Mesendoderm (in vitro differentiated cells): ENCODE data around the gene NUDT16.
"Not testable (repeated sequence)": the region's sequence is repeated elsewhere in the genome, so short reads cannot be mapped to it uniquely, and the experiment has no call there.

Experiments used
- DNase-seq: peaks from one replicate; pipeline ENCODE4 v3.0.0; 2013
- H2AK5ac ChIP-seq: 2 replicates; pipeline ENCODE4 v1.6.1; 2013; ENCODE audit warnings: low read length, inconsistent platforms
- H2BK120ac ChIP-seq: 2 replicates; pipeline ENCODE4 v1.6.1; 2013; ENCODE audit warnings: low read depth, mild to moderate bottlenecking, low read length, moderate library complexity, mixed read lengths
- H2BK15ac ChIP-seq: replicated peaks from 2 replicates; pipeline ENCODE4 v1.6.1; 2013; ENCODE audit warnings: low read depth, mild to moderate bottlenecking, moderate library complexity
- H2BK5ac ChIP-seq: 2 replicates; pipeline ENCODE4 v1.6.1; 2013; ENCODE audit warnings: low read length, inconsistent platforms
- H3K18ac ChIP-seq: 2 replicates; pipeline ENCODE4 v1.6.1; 2013; ENCODE audit warnings: mild to moderate bottlenecking, low read length, mixed read lengths
- H3K23ac ChIP-seq: one replicate; pipeline ENCODE4 v1.6.1; 2013; ENCODE audit warnings: low read length
- H3K27ac ChIP-seq: 2 replicates; pipeline ENCODE4 v1.5.1; 2013; ENCODE audit warnings: low read depth, mild to moderate bottlenecking, inconsistent platforms, low read length, moderate library complexity
- H3K27me3 ChIP-seq: 2 replicates; pipeline ENCODE4 v1.6.1; 2013; ENCODE audit warnings: low read length, control low read depth, mild to moderate bottlenecking, inconsistent platforms; ENCODE audit not compliant: insufficient read depth, poor library complexity
- H3K36me3 ChIP-seq: 2 replicates; pipeline ENCODE4 v1.6.1; 2013; ENCODE audit warnings: low read length, inconsistent platforms; ENCODE audit not compliant: control insufficient read depth, insufficient read depth
- H3K4ac ChIP-seq: one replicate; pipeline ENCODE4 v1.6.1; 2013; ENCODE audit warnings: low read depth, mild to moderate bottlenecking, low read length, moderate library complexity
- H3K4me1 ChIP-seq: 2 replicates; pipeline ENCODE4 v1.6.1; 2013; ENCODE audit warnings: low read depth, low read length, inconsistent platforms; ENCODE audit not compliant: control insufficient read depth
- H3K4me2 ChIP-seq: 2 replicates; pipeline ENCODE4 v1.6.1; 2013; ENCODE audit warnings: low read length
- H3K4me3 ChIP-seq: 2 replicates; pipeline ENCODE4 v1.5.1; 2013; ENCODE audit warnings: mild to moderate bottlenecking, low read length
- H3K56ac ChIP-seq: one replicate; pipeline ENCODE4 v1.6.1; 2013; ENCODE audit warnings: low read length
- H3K79me1 ChIP-seq: 2 replicates; pipeline ENCODE4 v1.6.1; 2013; ENCODE audit warnings: low read length, inconsistent platforms
- H3K79me2 ChIP-seq: 2 replicates; pipeline ENCODE4 v1.6.1; 2013; ENCODE audit warnings: mild to moderate bottlenecking, low read length; ENCODE audit not compliant: control insufficient read depth, insufficient read depth
- H3K9ac ChIP-seq: 2 replicates; pipeline ENCODE4 v1.6.1; 2013; ENCODE audit warnings: low read length, inconsistent platforms
- H4K5ac ChIP-seq: one replicate; pipeline ENCODE4 v1.6.1; 2013; ENCODE audit warnings: low read length
- H4K8ac ChIP-seq: one replicate; pipeline ENCODE4 v1.6.1; 2013; ENCODE audit warnings: low read depth, mild to moderate bottlenecking, control low read depth, low read length, moderate library complexity
- WGBS: extraction: QIAGEN DNeasy Blood & Tissue Kit; methylation state at CpG from one replicate; pipeline ENCODE4 v1.1.7; 2013; ENCODE audit warnings: low lambda C conversion rate, missing lambda C conversion rate; ENCODE audit not compliant: insufficient coverage; ENCODE audit errors: extremely low coverage; 5-methylcytosine and 5-hydroxymethylcytosine counted together

The NUDT16 gene

GRCh38 chr3:131357275-131357674 lies 24.3 kb upstream of the NUDT16 start:
- Histone ChIP-seq H3K79me1 (no peaks in the 10 kb centered on the region), H3K4me2 (no peak overlapping the region), H3K4me1 (no peaks in the 10 kb centered on the region), H3K18ac (no peak overlapping the region), H3K9ac (no peak overlapping the region), H3K23ac (no peak overlapping the region), H3K27ac (no peak overlapping the region), H2BK120ac (no peak overlapping the region), H3K36me3 (no peaks in the 10 kb centered on the region), H2AK5ac (no peak overlapping the region), H3K4me3 (no peak overlapping the region), H3K27me3 (no peaks in the 10 kb centered on the region), H2BK5ac (no peak overlapping the region), H4K8ac (no peak overlapping the region), H3K79me2 (no peaks in the 10 kb centered on the region), H3K56ac (no peak overlapping the region), H2BK15ac (no peak overlapping the region), H4K5ac (no peak overlapping the region), H3K4ac (no peak overlapping the region)
- WGBS: no CpG with 5 or more reads among the region's 1 CpG
- no peak for DNase-seq

DNA sequence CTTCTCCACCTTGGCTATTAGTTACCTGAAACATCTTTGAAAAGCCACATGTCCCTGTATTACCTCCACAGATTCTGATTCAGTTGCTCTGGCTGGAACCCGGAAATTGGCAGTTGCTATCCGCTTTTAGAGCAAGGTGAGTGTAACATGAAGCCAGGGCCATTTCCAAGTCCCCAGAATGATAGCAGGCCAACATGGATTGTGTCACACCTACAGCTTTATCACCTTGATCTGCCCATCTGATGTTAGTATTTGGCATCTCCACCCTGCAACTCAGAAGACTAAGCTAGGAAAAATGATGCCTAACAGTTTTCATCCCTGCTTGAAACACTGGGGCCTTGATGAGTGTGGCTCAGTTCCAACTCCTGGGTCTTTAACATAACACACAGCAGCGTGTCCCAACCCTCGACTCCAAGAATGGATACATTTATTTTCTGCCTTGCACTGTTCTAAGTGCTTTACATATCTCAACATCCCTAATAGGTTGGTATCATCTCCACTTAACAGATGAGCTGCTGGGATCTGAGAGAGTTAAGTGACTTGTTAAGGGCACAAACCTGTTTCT lies 21.3 kb upstream of the NUDT16 start:
- no CpG with 5 or more reads among the region's 4 CpGs for WGBS
- H2BK5ac ChIP-seq: no peak overlapping the region

DNA sequence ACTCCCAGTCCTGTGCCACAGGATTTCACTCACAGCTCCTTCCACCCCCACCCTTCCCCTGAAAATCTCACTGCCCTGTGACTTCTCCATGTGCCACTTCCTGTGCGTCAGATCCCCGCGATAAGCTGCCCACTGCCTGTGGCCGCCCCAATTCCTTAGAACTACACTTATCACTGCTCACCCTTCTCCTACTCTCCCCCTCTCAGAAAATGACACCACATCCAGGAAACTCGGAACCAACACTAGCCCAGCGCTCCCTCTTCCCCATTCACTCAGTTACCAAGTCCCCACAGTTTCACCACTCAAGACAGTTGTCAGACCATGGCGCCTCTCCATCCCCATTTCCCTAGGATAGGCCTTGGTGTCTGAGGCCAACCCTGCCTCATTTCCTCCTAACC lies 20.5 kb upstream of the NUDT16 start:
- peak overlapping the region; percentile 44 for H3K9ac ChIP-seq
- DNase-seq, H2BK120ac ChIP-seq, H3K23ac ChIP-seq, H3K18ac ChIP-seq, H4K5ac ChIP-seq, H3K27me3 ChIP-seq, H4K8ac ChIP-seq, H3K79me2 ChIP-seq, H3K4me1 ChIP-seq, H2BK5ac ChIP-seq, H3K4ac ChIP-seq, H2BK15ac ChIP-seq, H3K4me3 ChIP-seq, H3K27ac ChIP-seq, H2AK5ac ChIP-seq, H3K79me1 ChIP-seq, H3K36me3 ChIP-seq: not testable (repeated sequence)
- peak overlapping the region; percentile 8 for H3K4me2 ChIP-seq
- H3K56ac ChIP-seq: peak overlapping the region; percentile 60
- whole genome bisulfite sequencing: no CpG with 5 or more reads among the region's 7 CpGs

More for the DNA sequence above, 21.3 kb upstream of the NUDT16 start:
- H3K79me2 ChIP-seq: no peaks in the 10 kb centered on the region
- no peaks in the 10 kb centered on the region for H3K27me3 ChIP-seq
- H3K4me1 ChIP-seq: peaks cover 4% of the 10 kb centered on the region
- H3K18ac ChIP-seq: no peak overlapping the region
- no peaks in the 10 kb centered on the region for H3K36me3 ChIP-seq
- H3K27ac ChIP-seq: no peak overlapping the region
- H2BK15ac ChIP-seq: no peak overlapping the region
- H3K56ac ChIP-seq: no peak overlapping the region
- H2AK5ac ChIP-seq: no peak overlapping the region
- H3K4me2 ChIP-seq: no peak overlapping the region
- no peak overlapping the region for H3K4me3 ChIP-seq
- no peak overlapping the region for H3K23ac ChIP-seq
- peaks cover 7% of the 10 kb centered on the region for H3K79me1 ChIP-seq
- H3K9ac ChIP-seq: no peak overlapping the region
- H4K8ac ChIP-seq: no peak overlapping the region
- DNase-seq: no peak
- H2BK120ac ChIP-seq: no peak overlapping the region
- no peak overlapping the region for H4K5ac ChIP-seq
- H3K4ac ChIP-seq: no peak overlapping the region

DNA sequence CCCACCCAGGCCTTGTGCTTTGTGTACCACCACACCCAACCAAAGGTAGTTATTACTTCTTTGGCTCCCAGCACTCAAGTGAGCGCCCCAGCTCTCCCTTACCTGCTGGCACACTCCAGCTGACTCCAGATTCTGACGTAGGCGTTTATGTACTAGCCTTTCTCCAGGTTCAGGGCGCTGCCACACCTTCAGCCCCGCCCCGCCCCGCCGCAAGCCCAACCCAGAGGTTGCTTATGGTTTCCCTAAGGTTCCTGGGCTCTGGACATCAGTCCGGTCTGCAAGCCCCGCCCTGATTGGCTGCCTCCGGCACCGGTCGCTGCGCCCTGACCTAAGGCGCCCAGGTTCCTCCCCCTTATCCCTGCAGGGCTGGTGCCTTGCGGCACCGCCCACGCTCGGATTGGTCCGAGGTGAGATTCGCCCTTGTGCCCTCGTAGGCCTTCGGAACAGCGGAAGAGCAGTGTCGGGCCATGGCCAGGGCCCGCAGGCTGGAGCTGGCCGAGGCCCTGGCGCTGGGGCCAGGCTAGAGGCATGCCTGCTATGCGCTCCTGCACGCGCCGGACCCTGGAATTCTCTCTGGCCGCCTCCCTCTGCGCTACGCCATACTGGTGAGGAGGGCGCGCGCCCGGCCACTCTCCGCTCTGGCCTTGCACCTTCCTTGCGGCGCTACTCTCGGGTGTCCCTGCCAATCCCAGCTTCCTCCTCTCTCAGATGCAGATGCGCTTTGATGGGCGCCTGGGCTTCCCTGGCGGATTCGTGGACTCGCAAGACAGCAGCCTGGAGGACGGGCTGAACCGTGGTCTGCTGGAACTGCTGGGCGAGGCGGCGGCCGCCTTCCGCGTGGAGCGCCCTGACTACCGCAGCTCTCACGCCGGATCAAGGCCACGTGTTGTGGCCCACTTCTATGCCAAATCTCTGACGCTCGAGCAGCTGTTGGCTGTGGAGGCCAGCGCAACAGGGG lies 19.8 kb upstream of the NUDT16 start:
- H3K23ac ChIP-seq: peak overlapping the region; percentile 66
- no peak overlapping the region for H2BK15ac ChIP-seq
- no peaks in the 10 kb centered on the region for H3K79me2 ChIP-seq
- no peaks in the 10 kb centered on the region for H3K27me3 ChIP-seq
- H2BK120ac ChIP-seq: no peak overlapping the region
- H3K9ac ChIP-seq: peak overlapping the region; percentile 93
- peak overlapping the region; percentile 97 for H3K56ac ChIP-seq
- WGBS: no CpG with 5 or more reads among the region's 64 CpGs
- no peak overlapping the region for H3K27ac ChIP-seq
- peak overlapping the region; percentile 80 for H3K4me3 ChIP-seq
- H4K5ac ChIP-seq: no peak overlapping the region
- H3K79me1 ChIP-seq: peaks cover 7% of the 10 kb centered on the region
- H2BK5ac ChIP-seq: peak overlapping the region; percentile 30
- no peak overlapping the region for H2AK5ac ChIP-seq
- H3K36me3 ChIP-seq: no peaks in the 10 kb centered on the region
- H3K18ac ChIP-seq: no peak overlapping the region
- H3K4ac ChIP-seq: peak overlapping the region; percentile 39
- H3K4me1 ChIP-seq: peaks cover 4% of the 10 kb centered on the region
- peak overlapping the region; percentile 91 for H3K4me2 ChIP-seq
- H4K8ac ChIP-seq: no peak overlapping the region
- DNase-seq: peak; percentile 99

GRCh38 chr3:131363275-131363674 lies 18.3 kb upstream of the NUDT16 start:
- Histone ChIP-seq H3K4me2 (no peak overlapping the region), H4K5ac (no peak overlapping the region), H3K36me3 (no peaks in the 10 kb centered on the region), H3K4me1 (peaks cover 4% of the 10 kb centered on the region), H3K4me3 (no peak overlapping the region), H3K18ac (no peak overlapping the region), H3K23ac (no peak overlapping the region), H3K79me1 (peaks cover 7% of the 10 kb centered on the region), H2BK15ac (no peak overlapping the region), H3K27me3 (no peaks in the 10 kb centered on the region), H2BK5ac (no peak overlapping the region), H3K79me2 (no peaks in the 10 kb centered on the region), H2BK120ac (no peak overlapping the region), H3K27ac (no peak overlapping the region), H4K8ac (no peak overlapping the region), H3K4ac (no peak overlapping the region), H3K56ac (no peak overlapping the region), H3K9ac (no peak overlapping the region), H2AK5ac (no peak overlapping the region)
- DNase-seq: no peak
- WGBS: no CpG with 5 or more reads among the region's 3 CpGs
